SHP77 treated with DMSO at 0.1 percent for 48 hours (cell line): Measurements from ENCODE around the gene PCDHGB5.
"Not testable (repeated sequence)": the region's sequence is repeated elsewhere in the genome, so short reads cannot be mapped to it uniquely, and the experiment has no call there.

ENCODE experiments used
- DNase-seq: peaks from one replicate; lab custom pipeline; 2025; lab: John Stamatoyannopoulos, UW

PCDHGB5 gene

DNA sequence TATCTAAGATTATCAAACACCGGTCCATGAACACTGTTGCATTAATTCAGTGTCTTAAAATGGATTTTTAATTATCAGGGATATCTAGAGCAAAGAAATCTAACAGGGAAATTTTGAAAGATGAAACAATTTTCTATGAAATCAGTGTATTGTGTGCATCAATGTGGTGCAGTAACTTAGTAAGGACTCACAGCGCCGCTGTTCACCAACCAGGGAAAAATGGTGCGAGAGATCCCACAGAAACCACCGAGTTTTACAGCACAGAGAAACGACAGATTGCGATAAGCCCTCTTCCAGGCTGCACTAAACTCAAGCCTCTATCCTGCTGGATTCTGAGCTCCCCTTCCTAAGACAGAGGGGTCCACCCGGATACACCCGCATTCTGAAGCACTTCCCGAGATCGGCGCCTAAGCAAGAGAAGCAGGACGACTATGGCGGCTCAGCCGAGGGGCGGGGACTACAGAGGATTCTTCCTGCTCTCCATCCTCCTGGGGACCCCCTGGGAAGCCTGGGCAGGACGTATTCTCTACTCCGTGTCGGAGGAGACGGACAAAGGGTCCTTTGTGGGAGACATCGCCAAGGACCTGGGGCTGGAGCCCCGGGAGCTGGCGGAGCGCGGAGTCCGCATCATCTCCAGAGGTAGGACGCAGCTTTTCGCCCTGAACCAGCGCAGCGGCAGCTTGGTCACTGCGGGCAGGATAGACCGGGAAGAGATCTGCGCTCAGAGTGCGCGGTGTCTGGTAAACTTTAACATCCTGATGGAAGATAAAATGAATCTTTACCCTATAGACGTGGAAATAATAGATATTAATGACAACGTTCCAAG lies 15.1 kb upstream of the PCDHGB5 start, which contains the start of gene PCDHGA7:
Gene PCDHGA7, plus strand, starts transcription at position 274 of the 826 bp plus-strand sequence. Its CDS starts 158 bp downstream, at position 432.
- no peak for DNase-seq

DNA sequence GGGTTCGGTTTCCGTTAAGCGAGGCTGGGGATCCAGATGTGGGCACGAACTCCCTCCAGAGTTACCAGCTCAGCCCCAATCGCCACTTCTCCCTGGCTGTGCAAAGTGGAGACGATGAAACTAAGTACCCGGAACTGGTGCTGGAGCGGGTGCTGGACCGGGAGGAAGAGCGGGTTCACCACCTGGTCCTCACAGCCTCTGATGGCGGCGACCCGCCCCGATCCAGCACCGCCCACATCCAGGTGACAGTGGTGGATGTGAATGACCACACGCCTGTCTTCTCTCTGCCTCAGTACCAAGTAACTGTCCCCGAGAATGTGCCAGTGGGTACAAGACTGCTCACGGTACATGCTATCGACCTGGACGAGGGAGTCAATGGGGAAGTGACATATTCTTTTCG lies 14.4 kb upstream of the PCDHGB5 start:
- DNase-seq, result no peak

DNA sequence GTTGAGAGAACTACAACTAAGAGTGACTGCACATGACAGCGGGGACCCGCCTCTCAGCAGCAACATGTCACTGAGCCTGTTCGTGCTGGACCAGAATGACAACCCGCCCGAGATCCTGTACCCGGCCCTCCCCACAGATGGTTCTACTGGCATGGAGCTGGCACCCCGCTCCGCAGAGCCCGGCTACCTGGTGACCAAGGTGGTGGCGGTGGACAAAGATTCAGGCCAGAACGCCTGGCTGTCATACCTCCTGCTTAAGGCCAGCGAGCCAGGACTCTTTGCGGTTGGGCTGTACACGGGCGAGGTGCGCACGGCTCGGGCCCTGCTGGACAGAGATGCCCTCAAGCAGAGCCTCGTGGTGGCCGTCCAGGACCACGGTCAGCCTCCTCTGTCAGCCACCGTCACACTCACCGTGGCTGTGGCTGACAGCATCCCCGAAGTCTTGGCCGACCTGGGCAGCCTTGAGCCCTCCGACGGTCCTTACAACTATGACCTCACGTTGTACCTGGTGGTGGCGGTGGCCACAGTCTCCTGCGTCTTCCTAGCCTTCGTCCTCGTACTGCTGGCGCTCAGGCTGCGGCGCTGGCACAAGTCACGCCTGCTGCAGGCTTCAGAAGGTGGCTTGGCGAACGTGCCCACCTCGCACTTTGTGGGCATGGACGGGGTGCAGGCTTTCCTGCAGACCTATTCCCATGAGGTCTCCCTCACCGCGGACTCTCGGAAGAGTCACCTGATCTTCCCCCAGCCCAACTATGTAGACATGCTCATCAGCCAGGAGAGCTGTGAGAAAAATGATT lies 13.1 kb upstream of the PCDHGB5 start:
- DNase-seq, result no peak

- not testable (repeated sequence) for DNase-seq
These were observed 10.0 kb upstream of the PCDHGB5 start, which contains the start of gene PCDHGB4 for GRCh38 chr5:141387557-141388311. Gene PCDHGB4 (plus strand): TSS chr5:141387698. CDS start chr5:141387885, 187 bp downstream.

- DNase-seq, result no peak
These were observed 9.1 kb upstream of the PCDHGB5 start for GRCh38 chr5:141388661-141389060.

GRCh38 chr5:141389153-141390042 lies 8.3 kb upstream of the PCDHGB5 start:
- no peak for DNase-seq

- no peak for DNase-seq
These were observed 5.1 kb upstream of the PCDHGB5 start, which contains the start of gene PCDHGA8 for GRCh38 chr5:141392429-141393198. Gene PCDHGA8 (plus strand): TSS chr5:141392633. CDS start chr5:141392814, 181 bp downstream.

DNA sequence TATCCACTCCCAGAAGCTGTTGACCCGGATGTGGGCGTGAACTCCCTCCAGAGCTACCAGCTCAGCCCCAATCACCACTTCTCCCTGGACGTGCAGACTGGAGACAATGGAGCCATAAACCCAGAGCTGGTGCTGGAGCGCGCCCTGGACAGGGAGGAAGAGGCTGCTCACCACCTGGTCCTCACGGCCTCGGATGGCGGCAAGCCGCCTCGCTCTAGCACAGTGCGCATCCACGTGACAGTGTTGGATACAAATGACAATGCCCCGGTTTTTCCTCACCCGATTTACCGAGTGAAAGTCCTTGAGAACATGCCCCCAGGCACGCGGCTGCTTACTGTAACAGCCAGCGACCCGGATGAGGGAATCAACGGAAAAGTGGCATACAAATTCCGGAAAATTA lies 4.5 kb upstream of the PCDHGB5 start:
- no peak for DNase-seq

DNA sequence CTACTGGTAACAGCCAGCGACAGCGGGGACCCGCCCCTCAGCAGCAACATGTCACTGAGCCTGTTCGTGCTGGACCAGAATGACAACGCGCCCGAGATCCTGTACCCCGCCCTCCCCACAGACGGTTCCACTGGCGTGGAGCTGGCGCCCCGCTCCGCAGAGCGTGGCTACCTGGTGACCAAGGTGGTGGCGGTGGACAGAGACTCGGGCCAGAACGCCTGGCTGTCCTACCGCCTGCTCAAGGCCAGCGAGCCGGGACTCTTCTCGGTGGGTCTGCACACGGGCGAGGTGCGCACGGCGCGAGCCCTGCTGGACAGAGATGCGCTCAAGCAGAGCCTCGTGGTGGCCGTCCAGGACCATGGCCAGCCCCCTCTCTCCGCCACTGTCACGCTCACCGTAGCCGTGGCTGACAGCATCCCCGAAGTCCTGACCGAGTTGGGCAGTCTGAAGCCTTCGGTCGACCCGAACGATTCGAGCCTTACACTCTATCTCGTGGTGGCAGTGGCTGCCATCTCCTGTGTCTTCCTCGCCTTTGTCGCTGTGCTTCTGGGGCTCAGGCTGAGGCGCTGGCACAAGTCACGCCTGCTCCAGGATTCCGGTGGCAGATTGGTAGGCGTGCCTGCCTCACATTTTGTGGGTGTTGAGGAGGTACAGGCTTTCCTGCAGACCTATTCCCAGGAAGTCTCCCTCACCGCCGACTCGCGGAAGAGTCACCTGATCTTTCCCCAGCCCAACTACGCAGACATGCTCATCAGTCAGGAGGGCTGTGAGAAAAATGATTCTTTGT lies 3.2 kb upstream of the PCDHGB5 start:
- DNase-seq, result not testable (repeated sequence)

DNA sequence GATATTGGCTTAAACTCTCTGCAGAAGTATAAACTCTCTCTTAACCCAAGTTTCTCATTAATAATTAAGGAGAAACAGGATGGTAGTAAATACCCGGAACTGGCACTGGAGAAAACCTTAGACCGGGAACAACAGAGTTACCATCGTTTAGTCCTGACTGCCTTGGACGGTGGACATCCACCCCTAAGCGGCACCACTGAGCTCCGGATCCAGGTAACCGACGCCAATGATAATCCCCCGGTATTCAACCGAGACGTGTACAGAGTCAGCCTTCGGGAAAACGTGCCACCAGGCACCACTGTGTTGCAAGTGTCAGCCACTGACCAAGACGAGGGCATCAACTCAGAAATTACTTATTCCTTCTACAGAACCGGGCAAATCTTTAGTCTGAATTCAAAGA lies 861 bp downstream of the PCDHGB5 start:
- DNase-seq, result no peak

DNA sequence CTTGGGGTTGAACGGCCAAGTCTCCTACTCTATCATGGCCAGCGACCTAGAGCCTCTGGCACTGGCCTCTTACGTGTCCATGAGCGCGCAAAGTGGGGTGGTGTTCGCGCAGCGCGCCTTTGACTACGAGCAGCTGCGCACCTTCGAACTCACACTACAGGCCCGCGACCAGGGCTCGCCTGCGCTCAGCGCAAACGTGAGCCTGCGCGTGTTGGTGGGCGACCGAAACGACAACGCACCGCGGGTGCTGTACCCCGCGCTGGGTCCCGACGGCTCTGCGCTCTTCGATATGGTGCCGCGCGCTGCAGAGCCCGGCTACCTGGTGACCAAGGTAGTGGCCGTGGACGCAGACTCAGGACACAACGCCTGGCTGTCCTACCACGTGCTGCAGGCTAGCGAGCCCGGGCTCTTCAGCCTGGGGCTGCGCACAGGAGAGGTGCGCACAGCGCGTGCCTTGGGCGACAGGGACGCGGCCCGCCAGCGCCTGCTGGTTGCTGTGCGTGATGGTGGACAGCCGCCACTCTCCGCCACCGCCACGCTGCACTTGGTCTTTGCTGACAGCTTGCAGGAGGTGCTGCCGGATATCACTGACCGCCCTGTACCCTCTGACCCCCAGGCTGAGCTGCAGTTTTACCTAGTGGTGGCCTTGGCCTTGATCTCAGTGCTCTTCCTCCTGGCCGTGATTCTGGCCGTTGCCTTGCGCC lies 2.0 kb downstream of the PCDHGB5 start:
- no peak for DNase-seq

- DNase-seq, result no peak
These were observed 5.0 kb downstream of the PCDHGB5 start, which contains the start of gene PCDHGA9 for GRCh38 chr5:141402553-141403243. Gene PCDHGA9 (plus strand): TSS chr5:141402778. CDS start chr5:141402953, 175 bp downstream.

DNA sequence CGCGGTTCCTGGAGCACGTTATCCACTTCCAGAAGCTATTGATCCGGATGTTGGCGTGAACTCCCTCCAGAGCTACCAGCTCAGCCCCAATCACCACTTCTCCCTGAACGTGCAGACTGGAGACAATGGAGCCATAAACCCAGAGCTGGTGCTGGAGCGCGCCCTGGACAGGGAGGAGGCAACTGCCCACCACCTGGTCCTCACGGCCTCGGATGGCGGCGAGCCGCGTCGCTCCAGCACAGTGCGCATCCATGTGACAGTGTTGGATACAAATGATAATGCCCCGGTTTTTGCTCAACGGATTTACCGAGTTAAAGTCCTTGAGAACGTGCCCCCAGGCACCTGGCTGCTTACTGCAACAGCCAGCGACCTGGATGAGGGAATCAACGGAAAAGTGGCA lies 5.6 kb downstream of the PCDHGB5 start:
- no peak for DNase-seq

DNA sequence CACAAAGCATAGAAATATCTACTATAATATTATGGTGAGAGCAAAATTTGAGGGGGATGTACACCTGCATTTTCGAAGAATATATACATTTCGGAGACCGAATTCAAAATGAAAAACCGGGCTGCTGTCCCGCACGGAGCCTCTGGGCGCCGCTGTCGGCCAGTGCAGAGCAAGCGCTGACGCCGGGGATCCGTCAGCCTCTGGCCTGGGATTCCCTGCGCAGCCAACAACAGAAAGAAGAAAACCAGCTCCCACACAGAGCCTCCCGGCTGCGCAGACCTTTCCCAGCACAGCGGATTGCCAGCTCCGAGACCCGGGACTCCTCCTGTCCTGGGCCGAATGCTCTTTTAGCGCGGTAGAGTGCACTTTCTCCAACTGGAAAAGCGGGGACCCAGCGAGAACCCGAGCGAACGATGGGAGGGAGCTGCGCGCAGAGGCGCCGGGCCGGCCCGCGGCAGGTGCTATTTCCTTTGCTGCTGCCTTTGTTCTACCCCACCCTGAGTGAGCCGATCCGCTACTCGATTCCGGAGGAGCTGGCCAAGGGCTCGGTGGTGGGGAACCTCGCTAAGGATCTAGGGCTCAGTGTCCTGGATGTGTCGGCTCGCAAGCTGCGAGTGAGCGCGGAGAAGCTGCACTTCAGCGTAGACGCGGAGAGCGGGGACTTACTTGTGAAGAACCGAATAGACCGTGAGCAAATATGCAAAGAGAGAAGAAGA lies 10.2 kb downstream of the PCDHGB5 start, which contains the start of gene PCDHGB6:
Gene PCDHGB6, plus strand, starts transcription at position 232 of the 716 bp plus-strand sequence. Its CDS starts 182 bp downstream, at position 414.
- DNase-seq, result not testable (repeated sequence)

- DNase-seq, result no peak
These were observed 12.0 kb downstream of the PCDHGB5 start for GRCh38 chr5:141409598-141410306.

- DNase-seq, result no peak
These were observed 13.8 kb downstream of the PCDHGB5 start for GRCh38 chr5:141411575-141411974.
